ENCODE data around the gene RPL14.
"Not testable (repeated sequence)": the region's sequence is repeated elsewhere in the genome, so short reads cannot be mapped to it uniquely, and the experiment has no call there.

Gene RPL14

GRCh38 chr3:40452562-40452875 lies 4.6 kb upstream of the RPL14 start:
- no peak for DNase-seq (ENCODE audit: low read depth)
- H3K4me3 ChIP-seq (ENCODE audit: low read depth, low read length): peak overlapping the region; percentile 73
- TF ChIP-seq CTCF (IDR thresholded peaks at IDR 0.05; ENCODE audit: insufficient read depth, low read depth, low read length, missing control alignments): no peak

DNA sequence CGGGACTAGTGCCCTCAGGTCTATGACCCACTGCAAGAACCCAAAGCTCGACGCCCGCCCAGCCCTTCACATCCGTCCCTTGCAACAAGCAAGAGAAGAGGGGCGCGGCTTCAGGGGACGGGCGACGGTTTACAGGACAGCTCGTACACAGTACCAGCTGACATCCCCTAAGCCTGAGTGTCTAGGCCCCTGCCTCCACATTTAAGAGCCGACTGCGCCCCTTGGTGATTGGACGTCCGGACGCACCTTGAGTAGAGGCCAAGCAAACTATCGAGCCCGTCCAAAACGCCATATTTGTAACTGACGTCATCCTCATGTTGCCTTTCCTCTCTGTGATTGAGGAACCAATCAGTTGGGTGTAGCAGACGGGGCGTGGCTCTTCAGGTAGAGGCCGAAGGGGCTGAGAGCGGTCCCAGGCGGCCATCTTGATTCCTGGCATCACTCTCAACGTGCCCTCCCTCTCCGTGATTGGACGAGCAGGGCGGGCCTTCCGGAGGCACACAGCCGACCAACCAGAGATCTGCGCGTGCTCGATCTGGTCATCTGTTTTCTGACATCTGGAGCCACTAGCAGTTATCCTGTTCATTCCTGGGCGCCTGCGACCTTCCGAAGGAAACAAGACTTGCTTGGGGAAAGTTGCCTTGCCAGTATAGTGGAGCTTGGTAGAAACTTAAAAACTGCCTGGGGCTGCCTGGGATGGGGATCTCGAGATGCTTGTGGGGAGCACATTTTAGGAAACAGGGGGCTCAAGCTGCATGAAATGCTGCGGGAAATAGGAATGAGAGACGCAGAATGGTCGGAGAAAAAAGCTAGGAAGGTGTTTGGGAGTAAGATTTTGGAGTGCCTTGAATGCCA lies 4.0 kb upstream of the RPL14 start:
- no peak for TF ChIP-seq CTCF (IDR thresholded peaks at IDR 0.05; ENCODE audit: insufficient read depth, low read depth, low read length, missing control alignments)
- peak overlapping the region; percentile 73 for H3K4me3 ChIP-seq (ENCODE audit: low read depth, low read length)
- DNase-seq (ENCODE audit: low read depth): peak; percentile 98

DNA sequence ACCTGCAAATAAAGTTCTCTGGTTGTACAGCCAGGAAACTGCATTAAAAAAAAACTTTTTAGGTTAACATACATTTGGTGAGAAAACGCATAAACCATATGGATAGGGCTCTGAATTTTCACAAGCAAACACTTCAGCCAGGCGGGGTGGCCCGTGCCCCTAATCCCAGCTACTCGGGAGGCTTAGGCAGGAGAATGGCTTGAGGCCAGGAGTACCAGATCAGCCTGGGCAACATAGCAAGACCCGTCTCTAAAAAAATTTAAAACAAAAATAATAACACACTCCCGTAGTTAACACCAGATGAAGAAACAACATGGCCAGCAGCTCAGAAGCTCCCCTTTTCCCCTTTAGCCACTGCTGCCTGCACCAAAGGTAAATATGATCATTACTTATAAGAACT lies 3.2 kb upstream of the RPL14 start:
- no peak for TF ChIP-seq CTCF (IDR thresholded peaks at IDR 0.05; ENCODE audit: insufficient read depth, low read depth, low read length, missing control alignments)
- peak overlapping the region; percentile 68 for H3K4me3 ChIP-seq (ENCODE audit: low read depth, low read length)
- DNase-seq (ENCODE audit: low read depth): no peak

- no peak for TF ChIP-seq CTCF (IDR thresholded peaks at IDR 0.05; ENCODE audit: insufficient read depth, low read depth, low read length, missing control alignments)
- no peak for DNase-seq (ENCODE audit: low read depth)
- no peak overlapping the region for H3K4me3 ChIP-seq (ENCODE audit: low read depth, low read length)
Observed at GRCh38 chr3:40455328-40455727, 1.8 kb upstream of the RPL14 start.

- TF ChIP-seq CTCF (IDR thresholded peaks at IDR 0.05; ENCODE audit: insufficient read depth, low read depth, low read length, missing control alignments): no peak
- DNase-seq (ENCODE audit: low read depth): no peak
- peak overlapping the region; percentile 90 for H3K4me3 ChIP-seq (ENCODE audit: low read depth, low read length)
Observed at GRCh38 chr3:40456279-40456939, 730 bp upstream of the RPL14 start.

- no peak for DNase-seq (ENCODE audit: low read depth)
- peak overlapping the region; percentile 90 for H3K4me3 ChIP-seq (ENCODE audit: low read depth, low read length)
- TF ChIP-seq CTCF (IDR thresholded peaks at IDR 0.05; ENCODE audit: insufficient read depth, low read depth, low read length, missing control alignments): no peak
Observed at GRCh38 chr3:40458473-40458872, 1.3 kb downstream of the RPL14 start.

DNA sequence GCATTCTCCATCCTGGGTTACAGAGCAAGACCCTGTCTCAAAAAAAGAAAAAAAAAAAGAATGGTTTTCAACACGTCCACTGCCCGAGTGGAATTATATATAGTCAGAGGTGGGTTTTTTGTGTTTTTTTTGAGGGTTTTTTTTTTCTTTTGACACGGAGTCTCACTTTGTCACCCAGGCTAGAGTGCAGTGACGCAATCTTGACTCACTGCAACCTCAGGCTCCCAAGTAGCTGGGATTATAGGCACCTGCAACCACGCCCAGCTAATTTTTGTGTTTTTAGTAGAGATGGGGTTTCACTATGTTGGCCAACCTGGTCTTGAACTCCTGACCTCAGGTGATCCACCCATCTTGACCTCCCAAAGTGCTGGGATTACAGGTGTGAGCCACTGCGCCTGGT lies 3.3 kb downstream of the RPL14 start:
- H3K4me3 ChIP-seq (ENCODE audit: low read depth, low read length); DNase-seq (ENCODE audit: low read depth): not testable (repeated sequence)

All from GM12865 (cell line).